HG03460 (cell line): ENCODE data around the gene CADPS.

ENCODE experiments used
- ATAC-seq: cut with Tn5 transposase; IDR thresholded peaks from one replicate; pipeline ENCODE4 v1.9.1; 2021; ENCODE audit not compliant: unreplicated experiment

The CADPS gene

GRCh38 chr3:62696011-62696410 lies 179.2 kb downstream of the CADPS start:
- ATAC-seq = no peak

GRCh38 chr3:62688812-62689211 lies 186.4 kb downstream of the CADPS start:
- ATAC-seq = no peak

- ATAC-seq = no peak
These were observed 187.2 kb downstream of the CADPS start for GRCh38 chr3:62688050-62688449.

- no peak for ATAC-seq
These were observed 188.5 kb downstream of the CADPS start for GRCh38 chr3:62686503-62687294.

GRCh38 chr3:62682826-62683225 lies 192.4 kb downstream of the CADPS start:
- ATAC-seq = no peak

- no peak for ATAC-seq
These were observed 195.2 kb downstream of the CADPS start for GRCh38 chr3:62679988-62680387.

GRCh38 chr3:62678841-62679240 lies 196.4 kb downstream of the CADPS start:
- ATAC-seq = no peak

- no peak for ATAC-seq
These were observed 197.3 kb downstream of the CADPS start for GRCh38 chr3:62677926-62678325.

- no peak for ATAC-seq
These were observed 198.4 kb downstream of the CADPS start for GRCh38 chr3:62676689-62677271.

GRCh38 chr3:62675492-62675891 lies 199.7 kb downstream of the CADPS start:
- no peak for ATAC-seq

GRCh38 chr3:62672988-62673313 lies 202.3 kb downstream of the CADPS start:
- no peak for ATAC-seq

- peak; percentile 75 for ATAC-seq
These were observed 202.8 kb downstream of the CADPS start for GRCh38 chr3:62672270-62672987.

- ATAC-seq = no peak
These were observed 204.9 kb downstream of the CADPS start for GRCh38 chr3:62670351-62670750.

GRCh38 chr3:62669161-62669560 lies 206.1 kb downstream of the CADPS start:
- ATAC-seq = no peak

GRCh38 chr3:62667714-62668113 lies 207.5 kb downstream of the CADPS start:
- no peak for ATAC-seq

GRCh38 chr3:62665627-62666437 lies 209.4 kb downstream of the CADPS start:
- ATAC-seq = peak; percentile 81

- ATAC-seq = no peak
These were observed 212.5 kb downstream of the CADPS start for GRCh38 chr3:62662677-62663076.

GRCh38 chr3:62659660-62660059 lies 215.6 kb downstream of the CADPS start:
- no peak for ATAC-seq

GRCh38 chr3:62655691-62656063 lies 219.5 kb downstream of the CADPS start:
- ATAC-seq = no peak

GRCh38 chr3:62655056-62655690 lies 220.0 kb downstream of the CADPS start:
- ATAC-seq = no peak

GRCh38 chr3:62653796-62654195 lies 221.4 kb downstream of the CADPS start:
- no peak for ATAC-seq
